HCT116 (cell line): ENCODE results near the gene PIGQ.

Experiments used
- CBX3 ChIP-seq: IDR thresholded peaks from 2 replicates; pipeline ENCODE4 v1.6.1; 2012; ENCODE audit warnings: low read depth
- EZH2 ChIP-seq: fragments of 200-600 bp; sonication (generic); IDR thresholded peaks from 2 replicates; pipeline ENCODE4 v1.6.1; 2017; ENCODE audit warnings: antibody characterized with exemption, mixed run types
- JUND ChIP-seq: IDR thresholded peaks from 2 replicates; pipeline ENCODE4 v1.6.1; 2012
- POLR2A ChIP-seq: IDR thresholded peaks from 2 replicates; pipeline ENCODE4 v1.7.0; 2011; ENCODE audit warnings: borderline replicate concordance; ENCODE audit not compliant: insufficient read depth, insufficient read length; ENCODE audit errors: extremely low read depth
- POLR2AphosphoS5 ChIP-seq: IDR thresholded peaks from 2 replicates; pipeline ENCODE4 v1.6.1; 2011; ENCODE audit warnings: mild to moderate bottlenecking, low read depth, low read length, moderate library complexity
- RAD21 ChIP-seq: IDR thresholded peaks from 2 replicates; pipeline ENCODE4 v1.6.1; 2012; ENCODE audit warnings: low read depth, mild to moderate bottlenecking
- SIN3A ChIP-seq: IDR thresholded peaks from 2 replicates; pipeline ENCODE4 v1.6.1; 2012; ENCODE audit warnings: low read depth
- SP1 ChIP-seq: IDR thresholded peaks from 2 replicates; pipeline ENCODE4 v1.6.1; 2012; ENCODE audit warnings: low read depth
- TF ChIP-seq, protein P1 (sequence below): IDR thresholded peaks from 2 replicates; pipeline ENCODE4 v1.6.1; 2012; ENCODE audit warnings: low read depth
- TF ChIP-seq, protein P2 (sequence below), 3 experiments: fragments of 200-600 bp in 1 of 3; sonication (generic) in 1 of 3; IDR thresholded peaks in 2 of 3; conservative IDR thresholded peaks in 1 of 3; 2 replicates each; pipeline ENCODE4 v1.5.1; 2012 to 2017; ENCODE audit warnings: low read depth in 2 of 3, low read length in 2 of 3, antibody characterized with exemption in 1 of 3, borderline replicate concordance in 1 of 3, control low read depth in 1 of 3, mild to moderate bottlenecking in 1 of 3, mixed read lengths in 1 of 3, mixed run types in 1 of 3, moderate library complexity in 1 of 3; ENCODE audit not compliant: insufficient read depth in 1 of 3
- TF ChIP-seq, protein P3 (sequence below): IDR thresholded peaks from 2 replicates; pipeline ENCODE4 v1.6.1; 2012
- TF ChIP-seq, protein P4 (sequence below): IDR thresholded peaks from 2 replicates; pipeline ENCODE4 v1.6.1; 2012
- TF ChIP-seq, protein P5 (sequence below): IDR thresholded peaks from 2 replicates; pipeline ENCODE4 v1.6.1; 2011; ENCODE audit warnings: mild to moderate bottlenecking, low read length, moderate library complexity; ENCODE audit not compliant: insufficient replicate concordance; ENCODE audit errors: extremely low read depth

DNA sequence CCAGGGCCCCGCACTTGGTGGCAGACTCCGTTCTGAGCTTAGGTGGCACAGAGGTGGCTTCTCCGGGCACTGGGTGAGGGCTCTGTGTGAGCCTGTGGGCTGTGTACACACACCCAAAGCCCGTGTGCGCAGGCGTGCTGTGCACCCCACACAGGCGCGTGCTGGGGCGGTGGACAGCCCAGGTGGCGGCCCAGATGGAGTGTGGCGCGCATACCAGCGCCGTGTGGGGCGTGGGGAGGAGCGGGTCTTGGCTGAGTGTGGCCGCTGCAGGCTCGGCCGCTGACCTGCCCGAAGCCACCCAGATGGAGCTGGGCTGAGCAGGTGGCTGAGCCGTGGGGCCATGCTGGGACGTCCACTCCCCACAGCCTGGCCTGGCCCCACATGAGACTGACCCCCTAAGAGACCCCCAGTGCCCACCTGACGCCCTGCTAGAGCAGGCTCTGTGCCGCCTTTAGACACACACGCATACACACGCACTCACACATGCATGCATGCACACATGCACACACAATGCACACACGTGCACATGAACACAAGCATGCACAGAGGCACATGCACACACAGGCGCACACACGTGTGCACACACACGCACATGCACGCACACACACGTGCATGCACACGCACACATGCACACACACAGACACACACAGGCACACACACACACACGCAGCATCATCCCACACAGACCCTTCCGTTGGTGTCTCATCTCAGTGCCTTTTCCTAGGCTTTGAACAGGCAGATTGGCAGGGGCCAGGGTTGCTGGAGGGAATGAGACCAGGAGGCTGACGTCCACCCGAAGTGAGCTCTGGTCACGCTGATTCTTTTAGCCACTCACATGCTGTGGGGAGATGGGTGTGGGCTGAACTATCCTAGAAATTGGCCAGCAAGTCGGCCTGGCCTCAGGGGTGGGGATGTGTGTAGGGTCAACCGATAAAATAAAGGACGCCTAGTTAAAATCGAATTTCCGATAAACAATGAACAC is 7.5 kb upstream of the PIGQ start:
- TF ChIP-seq, protein P1, sequence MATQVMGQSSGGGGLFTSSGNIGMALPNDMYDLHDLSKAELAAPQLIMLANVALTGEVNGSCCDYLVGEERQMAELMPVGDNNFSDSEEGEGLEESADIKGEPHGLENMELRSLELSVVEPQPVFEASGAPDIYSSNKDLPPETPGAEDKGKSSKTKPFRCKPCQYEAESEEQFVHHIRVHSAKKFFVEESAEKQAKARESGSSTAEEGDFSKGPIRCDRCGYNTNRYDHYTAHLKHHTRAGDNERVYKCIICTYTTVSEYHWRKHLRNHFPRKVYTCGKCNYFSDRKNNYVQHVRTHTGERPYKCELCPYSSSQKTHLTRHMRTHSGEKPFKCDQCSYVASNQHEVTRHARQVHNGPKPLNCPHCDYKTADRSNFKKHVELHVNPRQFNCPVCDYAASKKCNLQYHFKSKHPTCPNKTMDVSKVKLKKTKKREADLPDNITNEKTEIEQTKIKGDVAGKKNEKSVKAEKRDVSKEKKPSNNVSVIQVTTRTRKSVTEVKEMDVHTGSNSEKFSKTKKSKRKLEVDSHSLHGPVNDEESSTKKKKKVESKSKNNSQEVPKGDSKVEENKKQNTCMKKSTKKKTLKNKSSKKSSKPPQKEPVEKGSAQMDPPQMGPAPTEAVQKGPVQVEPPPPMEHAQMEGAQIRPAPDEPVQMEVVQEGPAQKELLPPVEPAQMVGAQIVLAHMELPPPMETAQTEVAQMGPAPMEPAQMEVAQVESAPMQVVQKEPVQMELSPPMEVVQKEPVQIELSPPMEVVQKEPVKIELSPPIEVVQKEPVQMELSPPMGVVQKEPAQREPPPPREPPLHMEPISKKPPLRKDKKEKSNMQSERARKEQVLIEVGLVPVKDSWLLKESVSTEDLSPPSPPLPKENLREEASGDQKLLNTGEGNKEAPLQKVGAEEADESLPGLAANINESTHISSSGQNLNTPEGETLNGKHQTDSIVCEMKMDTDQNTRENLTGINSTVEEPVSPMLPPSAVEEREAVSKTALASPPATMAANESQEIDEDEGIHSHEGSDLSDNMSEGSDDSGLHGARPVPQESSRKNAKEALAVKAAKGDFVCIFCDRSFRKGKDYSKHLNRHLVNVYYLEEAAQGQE, result no peak
- TF ChIP-seq POLR2A (no peak), JUND (no peak), SP1 (no peak), SIN3A (no peak), CBX3 (no peak), RAD21 (no peak), EZH2 (no peak), POLR2AphosphoS5 (no peak)
- TF ChIP-seq, protein P2, sequence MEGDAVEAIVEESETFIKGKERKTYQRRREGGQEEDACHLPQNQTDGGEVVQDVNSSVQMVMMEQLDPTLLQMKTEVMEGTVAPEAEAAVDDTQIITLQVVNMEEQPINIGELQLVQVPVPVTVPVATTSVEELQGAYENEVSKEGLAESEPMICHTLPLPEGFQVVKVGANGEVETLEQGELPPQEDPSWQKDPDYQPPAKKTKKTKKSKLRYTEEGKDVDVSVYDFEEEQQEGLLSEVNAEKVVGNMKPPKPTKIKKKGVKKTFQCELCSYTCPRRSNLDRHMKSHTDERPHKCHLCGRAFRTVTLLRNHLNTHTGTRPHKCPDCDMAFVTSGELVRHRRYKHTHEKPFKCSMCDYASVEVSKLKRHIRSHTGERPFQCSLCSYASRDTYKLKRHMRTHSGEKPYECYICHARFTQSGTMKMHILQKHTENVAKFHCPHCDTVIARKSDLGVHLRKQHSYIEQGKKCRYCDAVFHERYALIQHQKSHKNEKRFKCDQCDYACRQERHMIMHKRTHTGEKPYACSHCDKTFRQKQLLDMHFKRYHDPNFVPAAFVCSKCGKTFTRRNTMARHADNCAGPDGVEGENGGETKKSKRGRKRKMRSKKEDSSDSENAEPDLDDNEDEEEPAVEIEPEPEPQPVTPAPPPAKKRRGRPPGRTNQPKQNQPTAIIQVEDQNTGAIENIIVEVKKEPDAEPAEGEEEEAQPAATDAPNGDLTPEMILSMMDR (IDR thresholded peaks at IDR 0.05 in 2 of 3, conservative IDR thresholded peaks at IDR 0.05 in 1 of 3; ENCODE audit: borderline replicate concordance in 1 of 3, insufficient read depth in 1 of 3, low read depth in 2 of 3, low read length in 2 of 3), result no peak
- TF ChIP-seq, protein P3, sequence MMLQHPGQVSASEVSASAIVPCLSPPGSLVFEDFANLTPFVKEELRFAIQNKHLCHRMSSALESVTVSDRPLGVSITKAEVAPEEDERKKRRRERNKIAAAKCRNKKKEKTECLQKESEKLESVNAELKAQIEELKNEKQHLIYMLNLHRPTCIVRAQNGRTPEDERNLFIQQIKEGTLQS, result no peak
- TF ChIP-seq, protein P4, sequence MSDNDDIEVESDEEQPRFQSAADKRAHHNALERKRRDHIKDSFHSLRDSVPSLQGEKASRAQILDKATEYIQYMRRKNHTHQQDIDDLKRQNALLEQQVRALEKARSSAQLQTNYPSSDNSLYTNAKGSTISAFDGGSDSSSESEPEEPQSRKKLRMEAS, result no peak
- TF ChIP-seq, protein P5, sequence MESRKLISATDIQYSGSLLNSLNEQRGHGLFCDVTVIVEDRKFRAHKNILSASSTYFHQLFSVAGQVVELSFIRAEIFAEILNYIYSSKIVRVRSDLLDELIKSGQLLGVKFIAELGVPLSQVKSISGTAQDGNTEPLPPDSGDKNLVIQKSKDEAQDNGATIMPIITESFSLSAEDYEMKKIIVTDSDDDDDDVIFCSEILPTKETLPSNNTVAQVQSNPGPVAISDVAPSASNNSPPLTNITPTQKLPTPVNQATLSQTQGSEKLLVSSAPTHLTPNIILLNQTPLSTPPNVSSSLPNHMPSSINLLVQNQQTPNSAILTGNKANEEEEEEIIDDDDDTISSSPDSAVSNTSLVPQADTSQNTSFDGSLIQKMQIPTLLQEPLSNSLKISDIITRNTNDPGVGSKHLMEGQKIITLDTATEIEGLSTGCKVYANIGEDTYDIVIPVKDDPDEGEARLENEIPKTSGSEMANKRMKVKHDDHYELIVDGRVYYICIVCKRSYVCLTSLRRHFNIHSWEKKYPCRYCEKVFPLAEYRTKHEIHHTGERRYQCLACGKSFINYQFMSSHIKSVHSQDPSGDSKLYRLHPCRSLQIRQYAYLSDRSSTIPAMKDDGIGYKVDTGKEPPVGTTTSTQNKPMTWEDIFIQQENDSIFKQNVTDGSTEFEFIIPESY, result no peak
